Trophoblast cell (in vitro differentiated cells and primary cell): ENCODE measurements around the gene SLC22A23.

Experiments used
- DNase-seq, 2 donors: peaks; one replicate each; pipeline ENCODE4 v3.0.0-alpha.2; 2016
- H2AFZ ChIP-seq: 2 replicates; pipeline ENCODE4 v1.6.1; 2013; ENCODE audit warnings: low read length, moderate library complexity, mild to moderate bottlenecking; ENCODE audit not compliant: insufficient read depth, poor library complexity
- H2AK5ac ChIP-seq: 2 replicates; pipeline ENCODE4 v1.6.1; 2013; ENCODE audit warnings: mild to moderate bottlenecking, low read length
- H2BK120ac ChIP-seq: 2 replicates; pipeline ENCODE4 v1.6.1; 2013; ENCODE audit warnings: low read length, mild to moderate bottlenecking, moderate library complexity; ENCODE audit not compliant: insufficient read depth, poor library complexity
- H2BK12ac ChIP-seq: 2 replicates; pipeline ENCODE4 v1.6.1; 2013; ENCODE audit warnings: mild to moderate bottlenecking, low read length, moderate library complexity
- H2BK5ac ChIP-seq: 2 replicates; pipeline ENCODE4 v1.6.1; 2013; ENCODE audit warnings: low read length, low read depth, moderate library complexity, mild to moderate bottlenecking; ENCODE audit not compliant: poor library complexity
- H3K14ac ChIP-seq: 2 replicates; pipeline ENCODE4 v1.6.1; 2013; ENCODE audit warnings: mild to moderate bottlenecking, low read length
- H3K18ac ChIP-seq: 2 replicates; pipeline ENCODE4 v1.6.1; 2013; ENCODE audit warnings: mild to moderate bottlenecking, low read length
- H3K23ac ChIP-seq: 2 replicates; pipeline ENCODE4 v1.6.1; 2013; ENCODE audit warnings: low read length
- H3K27ac ChIP-seq: 2 replicates; pipeline ENCODE4 v1.5.1; 2013; ENCODE audit warnings: low read depth, mild to moderate bottlenecking, inconsistent platforms, low read length, moderate library complexity
- H3K27me3 ChIP-seq: 2 replicates; pipeline ENCODE4 v1.6.1; 2013; ENCODE audit warnings: inconsistent platforms, mild to moderate bottlenecking, low read length, moderate library complexity; ENCODE audit not compliant: insufficient read depth
- H3K36me3 ChIP-seq, 2 experiments: 1 replicate in 1 of 2; 2 replicates in 1 of 2; pipeline ENCODE4 v1.6.1; 2013; ENCODE audit warnings: low read length in 2 of 2, mild to moderate bottlenecking in 2 of 2, moderate library complexity in 1 of 2; ENCODE audit not compliant: insufficient read depth in 2 of 2, control insufficient read depth in 1 of 2
- H3K4ac ChIP-seq: 2 replicates; pipeline ENCODE4 v1.6.1; 2013; ENCODE audit warnings: low read depth, mild to moderate bottlenecking, low read length, moderate library complexity
- H3K4me1 ChIP-seq, 2 experiments: 1 replicate in 1 of 2; 2 replicates in 1 of 2; pipeline ENCODE4 v1.6.1; 2013; ENCODE audit warnings: low read length in 2 of 2, mild to moderate bottlenecking in 2 of 2, moderate library complexity in 1 of 2; ENCODE audit not compliant: insufficient read depth in 2 of 2, control insufficient read depth in 1 of 2
- H3K4me2 ChIP-seq: 2 replicates; pipeline ENCODE4 v1.6.1; 2013; ENCODE audit warnings: inconsistent platforms, mild to moderate bottlenecking, low read length, moderate library complexity
- H3K4me3 ChIP-seq: 2 replicates; pipeline ENCODE4 v1.5.1; 2013; ENCODE audit warnings: mild to moderate bottlenecking, low read depth, low read length, inconsistent platforms
- H3K79me1 ChIP-seq: one replicate; pipeline ENCODE4 v1.6.1; 2013; ENCODE audit warnings: low read length
- H3K79me2 ChIP-seq: 2 replicates; pipeline ENCODE4 v1.6.1; 2013; ENCODE audit warnings: low read length, mild to moderate bottlenecking; ENCODE audit not compliant: control insufficient read depth, insufficient read depth, poor library complexity
- H3K9ac ChIP-seq: 2 replicates; pipeline ENCODE4 v1.6.1; 2013; ENCODE audit warnings: mild to moderate bottlenecking, low read length
- H3K9me3 ChIP-seq: 2 replicates; pipeline ENCODE4 v1.6.1; 2013; ENCODE audit warnings: low read depth, mild to moderate bottlenecking, control low read depth, inconsistent platforms, low read length; ENCODE audit not compliant: insufficient read depth
- H4K12ac ChIP-seq: 2 replicates; pipeline ENCODE4 v1.6.1; 2013; ENCODE audit warnings: low read depth, mild to moderate bottlenecking, low read length, moderate library complexity
- H4K8ac ChIP-seq: 2 replicates; pipeline ENCODE4 v1.6.1; 2013; ENCODE audit warnings: low read depth, mild to moderate bottlenecking, low read length, moderate library complexity
- H4K91ac ChIP-seq: one replicate; pipeline ENCODE4 v1.6.1; 2013; ENCODE audit warnings: low read depth, mild to moderate bottlenecking, low read length, moderate library complexity
- WGBS: extraction: QIAGEN DNeasy Blood & Tissue Kit; methylation state at CpG from one replicate; pipeline ENCODE4 v1.1.7; 2013; ENCODE audit warnings: missing lambda C conversion rate; ENCODE audit not compliant: insufficient read length, insufficient coverage; ENCODE audit errors: extremely low coverage; 5-methylcytosine and 5-hydroxymethylcytosine counted together

SLC22A23 gene

DNA sequence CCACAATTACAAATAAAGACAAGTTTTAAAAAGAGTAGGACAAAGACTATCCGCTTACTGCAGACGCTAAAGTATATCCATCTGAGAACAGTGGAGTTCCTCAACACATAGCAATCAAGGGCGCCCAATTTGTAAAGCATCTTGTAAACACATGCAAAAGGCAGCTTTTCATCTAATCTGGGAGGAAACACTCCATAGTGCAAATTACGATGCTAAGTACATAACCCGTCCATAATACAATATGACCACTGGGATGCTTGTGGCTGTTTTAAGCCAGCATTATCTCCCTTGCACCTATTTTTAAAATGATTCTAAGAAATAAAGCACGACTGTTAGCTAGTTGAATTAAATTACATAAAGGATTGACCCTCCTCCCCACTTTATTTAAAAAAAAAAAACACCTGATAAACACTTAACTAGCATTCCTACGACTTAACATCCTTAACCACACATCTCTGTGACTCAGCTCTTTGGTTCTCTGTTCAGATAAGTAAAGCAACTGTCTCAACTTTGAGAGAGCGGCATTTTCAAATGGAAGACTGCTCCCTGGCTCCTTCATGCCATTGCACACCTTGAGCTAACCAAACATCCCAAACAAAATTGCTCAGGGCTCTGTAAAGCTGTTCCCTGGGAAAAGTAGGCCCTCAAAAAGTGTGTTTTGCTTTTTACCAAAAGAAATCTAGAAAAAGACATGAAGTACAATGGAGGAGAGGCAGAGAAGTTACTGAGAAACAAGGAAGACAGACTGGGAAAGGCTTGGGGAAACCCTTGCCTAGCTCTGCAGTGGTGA lies 14.2 kb downstream of the SLC22A23 start:
- Histone ChIP-seq H3K36me3 (peaks cover 0 to 2% of the 10 kb centered on the region in 2 experiments), H2BK5ac (no peak overlapping the region), H4K12ac (no peak overlapping the region), H3K4ac (no peak overlapping the region), H3K4me3 (no peak overlapping the region), H3K4me1 (peaks cover 35 to 39% of the 10 kb centered on the region in 2 experiments), H3K79me2 (peaks cover 21% of the 10 kb centered on the region), H3K27me3 (no peaks in the 10 kb centered on the region), H3K79me1 (peaks cover 17% of the 10 kb centered on the region), H4K91ac (no peak overlapping the region), H3K23ac (no peak overlapping the region), H2AFZ (no peak overlapping the region), H3K4me2 (no peak overlapping the region), H2BK12ac (no peak overlapping the region), H3K27ac (no peak overlapping the region), H3K18ac (no peak overlapping the region), H3K14ac (no peak overlapping the region), H4K8ac (no peak overlapping the region), H3K9ac (no peak overlapping the region), H2BK120ac (no peak overlapping the region), H2AK5ac (no peak overlapping the region), H3K9me3 (no peaks in the 10 kb centered on the region)
- WGBS, result 100% methylated on average over 1 of the region's 8 CpGs
- peak in 1 of 2 donors; percentile 54 for DNase-seq

DNA sequence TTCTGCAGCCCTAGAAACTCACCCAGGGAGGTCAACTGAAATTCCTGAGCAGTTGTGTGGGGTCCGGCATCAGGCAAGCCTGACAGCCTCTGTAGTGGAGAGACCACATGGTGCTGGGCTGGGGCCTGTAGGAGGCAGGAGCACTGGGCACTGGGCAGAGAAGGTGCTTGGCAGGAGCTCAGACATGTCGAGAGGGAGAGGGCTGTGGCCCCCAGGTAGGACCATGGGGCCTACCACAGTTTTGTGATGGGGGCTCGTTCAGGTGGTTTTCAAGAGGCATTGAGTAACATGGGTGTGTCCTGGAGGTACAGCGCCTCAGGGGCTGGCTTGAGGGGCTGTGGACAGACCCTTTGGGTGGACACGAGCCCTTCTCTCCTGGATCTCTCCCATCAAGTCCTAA lies 15.9 kb downstream of the SLC22A23 start:
- DNase-seq, result no peak
- H3K4ac ChIP-seq, result peak overlapping the region; percentile 12
- no CpG with 5 or more reads among the region's 5 CpGs for WGBS
- H3K9me3 ChIP-seq, result no peaks in the 10 kb centered on the region
- H2BK120ac ChIP-seq, result no peak overlapping the region
- H3K23ac ChIP-seq, result no peak overlapping the region
- peaks cover 19% of the 10 kb centered on the region for H3K79me2 ChIP-seq
- peaks cover 17% of the 10 kb centered on the region for H3K79me1 ChIP-seq
- peaks cover 2% of the 10 kb centered on the region in 2 experiments for H3K36me3 ChIP-seq
- H2AFZ ChIP-seq, result no peak overlapping the region
- no peak overlapping the region for H2BK12ac ChIP-seq
- no peak overlapping the region for H2AK5ac ChIP-seq
- H4K8ac ChIP-seq, result no peak overlapping the region
- no peaks in the 10 kb centered on the region for H3K27me3 ChIP-seq
- no peak overlapping the region for H3K9ac ChIP-seq
- peak overlapping the region; percentile 3 for H4K91ac ChIP-seq
- H2BK5ac ChIP-seq, result no peak overlapping the region
- H4K12ac ChIP-seq, result no peak overlapping the region
- peaks cover 35 to 39% of the 10 kb centered on the region in 2 experiments for H3K4me1 ChIP-seq
- no peak overlapping the region for H3K4me2 ChIP-seq
- no peak overlapping the region for H3K4me3 ChIP-seq
- H3K27ac ChIP-seq, result no peak overlapping the region
- H3K18ac ChIP-seq, result no peak overlapping the region
- H3K14ac ChIP-seq, result no peak overlapping the region

DNA sequence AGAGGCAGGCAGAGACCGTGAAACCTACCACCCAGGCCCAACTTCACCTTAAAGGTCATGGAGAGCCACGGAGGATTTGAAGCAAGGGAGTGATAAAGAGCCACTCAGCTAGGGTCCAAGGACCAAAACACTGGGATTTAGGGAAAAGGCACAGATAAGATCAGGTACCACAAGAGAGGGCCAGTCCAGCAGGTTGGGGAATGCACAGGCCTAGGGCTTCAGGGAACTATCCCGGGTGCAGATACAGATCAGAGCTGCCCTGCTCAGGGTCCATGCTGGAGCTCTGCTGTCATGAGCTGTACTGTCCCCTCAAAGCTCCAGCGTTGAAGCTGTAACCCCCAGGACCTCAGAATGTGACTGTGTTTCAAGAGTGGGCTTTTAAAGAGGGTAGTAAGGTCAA lies 16.9 kb downstream of the SLC22A23 start:
- no peak overlapping the region for H2AK5ac ChIP-seq
- H2BK120ac ChIP-seq, result peak overlapping the region; percentile 28
- H2AFZ ChIP-seq, result no peak overlapping the region
- H3K9ac ChIP-seq, result no peak overlapping the region
- H4K91ac ChIP-seq, result no peak overlapping the region
- H3K23ac ChIP-seq, result no peak overlapping the region
- H4K12ac ChIP-seq, result no peak overlapping the region
- H3K4me2 ChIP-seq, result no peak overlapping the region
- H3K4me1 ChIP-seq, result peaks cover 35 to 39% of the 10 kb centered on the region in 2 experiments
- peak overlapping the region; percentile 57 for H3K27ac ChIP-seq
- peak overlapping the region; percentile 35 for H3K18ac ChIP-seq
- no peaks in the 10 kb centered on the region for H3K9me3 ChIP-seq
- no peaks in the 10 kb centered on the region for H3K27me3 ChIP-seq
- H3K4me3 ChIP-seq, result no peak overlapping the region
- H3K14ac ChIP-seq, result peak overlapping the region; percentile 28
- H3K79me2 ChIP-seq, result peaks cover 24% of the 10 kb centered on the region
- H2BK5ac ChIP-seq, result no peak overlapping the region
- H3K79me1 ChIP-seq, result peaks cover 17% of the 10 kb centered on the region
- H3K4ac ChIP-seq, result no peak overlapping the region
- WGBS, result no CpG with 5 or more reads among the region's 4 CpGs
- DNase-seq, result peak in 1 of 2 donors; percentile 53
- peak overlapping the region; percentile 55 for H2BK12ac ChIP-seq
- H3K36me3 ChIP-seq, result peaks cover 2% of the 10 kb centered on the region in 2 experiments
- H4K8ac ChIP-seq, result no peak overlapping the region

DNA sequence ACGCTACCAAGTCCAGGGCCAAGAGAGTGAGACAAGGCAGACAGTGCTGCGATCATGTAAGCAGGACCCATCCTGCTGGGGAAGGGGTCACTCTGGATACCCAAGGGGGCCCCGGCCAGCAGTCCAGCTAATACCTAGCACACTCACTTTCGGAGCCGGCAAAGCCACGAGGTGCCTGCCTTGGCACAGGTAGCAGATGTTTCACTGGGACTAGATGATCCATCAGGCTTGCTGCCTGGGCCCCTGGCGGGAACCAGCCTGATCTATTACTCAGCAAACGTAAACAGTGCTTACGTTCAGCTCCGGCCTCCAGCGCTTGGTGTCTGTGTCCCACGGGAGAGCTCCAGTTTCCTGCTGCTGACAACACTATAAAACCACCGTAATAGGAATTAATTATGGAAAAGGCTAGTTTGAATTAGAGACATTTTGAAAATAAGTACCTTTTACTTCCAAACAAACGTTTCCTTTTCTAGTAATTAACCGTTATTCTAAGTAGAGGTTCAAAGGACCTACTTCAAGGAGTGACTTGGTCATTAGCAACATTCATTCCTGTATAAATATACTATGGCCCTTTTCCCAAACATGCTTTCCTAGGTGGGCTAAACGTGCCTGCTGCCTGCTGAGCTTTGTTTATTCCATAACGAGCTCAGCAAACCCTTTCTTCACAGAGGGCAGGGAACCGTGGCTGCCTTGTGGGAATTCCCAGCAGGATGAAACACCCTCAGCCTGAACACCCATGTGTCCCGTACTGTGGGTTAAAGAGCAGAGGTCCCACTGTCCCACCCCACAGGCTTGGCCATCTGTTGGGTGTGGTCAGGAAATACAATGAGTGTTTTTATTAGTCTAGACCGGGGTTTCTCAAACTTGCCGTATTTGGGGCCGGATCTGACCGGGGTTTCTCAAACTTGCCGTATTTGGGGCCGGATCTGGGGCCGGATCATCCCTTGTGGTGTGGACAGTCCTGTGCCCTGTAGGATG lies 18.4 kb downstream of the SLC22A23 start:
- H3K4me1 ChIP-seq, result peaks cover 26 to 32% of the 10 kb centered on the region in 2 experiments
- H3K4me2 ChIP-seq, result no peak overlapping the region
- peaks cover 2% of the 10 kb centered on the region in 2 experiments for H3K36me3 ChIP-seq
- H3K27me3 ChIP-seq, result no peaks in the 10 kb centered on the region
- H4K8ac ChIP-seq, result no peak overlapping the region
- H2AFZ ChIP-seq, result no peak overlapping the region
- H2BK12ac ChIP-seq, result peak overlapping the region; percentile 52
- peaks cover 17% of the 10 kb centered on the region for H3K79me1 ChIP-seq
- peak overlapping the region; percentile 68 for H4K91ac ChIP-seq
- no peak overlapping the region for H4K12ac ChIP-seq
- WGBS, result no CpG with 5 or more reads among the region's 26 CpGs
- no peaks in the 10 kb centered on the region for H3K9me3 ChIP-seq
- H3K4ac ChIP-seq, result peak overlapping the region; percentile 95
- no peak overlapping the region for H3K27ac ChIP-seq
- no peak overlapping the region for H3K9ac ChIP-seq
- H2BK5ac ChIP-seq, result no peak overlapping the region
- H3K14ac ChIP-seq, result peak overlapping the region; percentile 51
- H3K4me3 ChIP-seq, result no peak overlapping the region
- peak overlapping the region; percentile 8 for H2BK120ac ChIP-seq
- H3K18ac ChIP-seq, result peak overlapping the region; percentile 27
- H3K23ac ChIP-seq, result no peak overlapping the region
- peak overlapping the region; percentile 65 for H2AK5ac ChIP-seq
- DNase-seq, result no peak
- peaks cover 21% of the 10 kb centered on the region for H3K79me2 ChIP-seq
